HepG2 (cell line): Measurements from ENCODE around the gene TKFC.

ENCODE experiments used
- FOXK2 ChIP-seq: fragments of 450-650 bp; IDR thresholded peaks from 2 replicates; pipeline ENCODE4 v1.6.1; 2016
- HDAC6 ChIP-seq: fragments of 200-600 bp; sonication (generic); IDR thresholded peaks from 2 replicates; pipeline ENCODE4 v1.7.0; 2017; ENCODE audit warnings: mild to moderate bottlenecking, antibody characterized with exemption, low read length, low read depth
- KDM2A ChIP-seq: sonication (generic); formaldehyde crosslinking; IDR thresholded peaks from 2 replicates; pipeline ENCODE4 v1.4.0; 2020; ENCODE audit warnings: low read depth, missing genetic modification reagents, borderline replicate concordance
- PHF21A ChIP-seq: sonication (generic); formaldehyde crosslinking; IDR thresholded peaks from 2 replicates; pipeline ENCODE4 v1.5.0; 2020; ENCODE audit warnings: mild to moderate bottlenecking, missing genetic modification reagents
- POLR2A ChIP-seq, 2 experiments: IDR thresholded peaks; 2 replicates each; pipeline ENCODE4 v1.6.1; 2011; ENCODE audit warnings: low read depth in 2 of 2, low read length in 2 of 2, mild to moderate bottlenecking in 1 of 2, moderate library complexity in 1 of 2; ENCODE audit not compliant: insufficient read depth in 1 of 2
- ZNF335 ChIP-seq: sonication (generic); formaldehyde crosslinking; IDR thresholded peaks from 2 replicates; pipeline ENCODE4 v1.4.0; 2020; ENCODE audit warnings: missing genetic modification reagents
- TF ChIP-seq, protein P1 (sequence below): sonication (generic); formaldehyde crosslinking; IDR thresholded peaks from 2 replicates; pipeline ENCODE4 v1.5.0; 2020; ENCODE audit warnings: missing genetic modification reagents
- TF ChIP-seq, protein P2 (sequence below): sonication (generic); formaldehyde crosslinking; conservative IDR thresholded peaks from 2 replicates; pipeline ENCODE4 v1.8.1; 2023; ENCODE audit warnings: missing genetic modification reagents

DNA sequence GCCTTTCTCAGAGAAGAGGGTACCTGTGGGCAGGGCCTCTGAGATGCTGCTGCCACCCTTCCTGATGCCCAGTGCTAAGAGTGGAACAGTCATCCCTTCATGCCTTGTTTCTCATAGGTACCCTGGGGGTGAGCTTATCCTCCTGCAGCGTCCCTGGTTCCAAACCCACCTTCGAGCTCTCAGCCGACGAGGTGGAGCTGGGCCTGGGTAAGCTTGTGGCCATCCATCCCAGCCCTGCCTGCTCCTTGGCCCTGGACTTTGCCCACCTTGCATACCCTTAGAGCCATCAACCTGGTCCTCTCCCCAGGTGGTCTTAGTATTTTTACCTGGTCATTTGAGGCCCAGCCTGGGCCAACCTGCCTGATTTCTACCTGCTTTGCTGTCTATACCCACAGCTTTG, 8.7 kb downstream of the TKFC start:
- TF ChIP-seq POLR2A (IDR thresholded peaks at IDR 0.05; ENCODE audit: insufficient read depth in 1 of 2, low read depth in 2 of 2, low read length in 2 of 2): no peak
- TF ChIP-seq FOXK2: no peak
- TF ChIP-seq, protein P1, sequence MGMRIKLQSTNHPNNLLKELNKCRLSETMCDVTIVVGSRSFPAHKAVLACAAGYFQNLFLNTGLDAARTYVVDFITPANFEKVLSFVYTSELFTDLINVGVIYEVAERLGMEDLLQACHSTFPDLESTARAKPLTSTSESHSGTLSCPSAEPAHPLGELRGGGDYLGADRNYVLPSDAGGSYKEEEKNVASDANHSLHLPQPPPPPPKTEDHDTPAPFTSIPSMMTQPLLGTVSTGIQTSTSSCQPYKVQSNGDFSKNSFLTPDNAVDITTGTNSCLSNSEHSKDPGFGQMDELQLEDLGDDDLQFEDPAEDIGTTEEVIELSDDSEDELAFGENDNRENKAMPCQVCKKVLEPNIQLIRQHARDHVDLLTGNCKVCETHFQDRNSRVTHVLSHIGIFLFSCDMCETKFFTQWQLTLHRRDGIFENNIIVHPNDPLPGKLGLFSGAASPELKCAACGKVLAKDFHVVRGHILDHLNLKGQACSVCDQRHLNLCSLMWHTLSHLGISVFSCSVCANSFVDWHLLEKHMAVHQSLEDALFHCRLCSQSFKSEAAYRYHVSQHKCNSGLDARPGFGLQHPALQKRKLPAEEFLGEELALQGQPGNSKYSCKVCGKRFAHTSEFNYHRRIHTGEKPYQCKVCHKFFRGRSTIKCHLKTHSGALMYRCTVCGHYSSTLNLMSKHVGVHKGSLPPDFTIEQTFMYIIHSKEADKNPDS (CRISPR knock-in tag): no peak
- no peak for TF ChIP-seq KDM2A
- no peak for TF ChIP-seq PHF21A (CRISPR knock-in tag)
- TF ChIP-seq ZNF335 (CRISPR knock-in tag): no peak
- TF ChIP-seq, protein P2, sequence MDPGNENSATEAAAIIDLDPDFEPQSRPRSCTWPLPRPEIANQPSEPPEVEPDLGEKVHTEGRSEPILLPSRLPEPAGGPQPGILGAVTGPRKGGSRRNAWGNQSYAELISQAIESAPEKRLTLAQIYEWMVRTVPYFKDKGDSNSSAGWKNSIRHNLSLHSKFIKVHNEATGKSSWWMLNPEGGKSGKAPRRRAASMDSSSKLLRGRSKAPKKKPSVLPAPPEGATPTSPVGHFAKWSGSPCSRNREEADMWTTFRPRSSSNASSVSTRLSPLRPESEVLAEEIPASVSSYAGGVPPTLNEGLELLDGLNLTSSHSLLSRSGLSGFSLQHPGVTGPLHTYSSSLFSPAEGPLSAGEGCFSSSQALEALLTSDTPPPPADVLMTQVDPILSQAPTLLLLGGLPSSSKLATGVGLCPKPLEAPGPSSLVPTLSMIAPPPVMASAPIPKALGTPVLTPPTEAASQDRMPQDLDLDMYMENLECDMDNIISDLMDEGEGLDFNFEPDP (CRISPR knock-in tag): no peak
- no peak for TF ChIP-seq HDAC6
